Chondrocyte (in vitro differentiated cells): Measurements from ENCODE around the gene VSTM4. TPM values are rescaled to one million over a fixed set of nuclear protein-coding genes. Genes with fewer than 3 reads are reported as not detected.

Source experiments
- DNase-seq: peaks from one replicate; pipeline ENCODE4 v3.0.0; 2021; ENCODE audit warnings: mixed read lengths, low spot score
- H3K27ac Mint-ChIP-seq: one replicate; pipeline ENCODE4 v1.8.0; 2021; ENCODE audit warnings: mild to moderate bottlenecking, moderate library complexity, mixed read lengths; ENCODE audit not compliant: unreplicated experiment
- H3K27me3 Mint-ChIP-seq: 2 replicates; pipeline ENCODE4 v1.8.0; 2021; ENCODE audit warnings: low read depth, mixed read lengths
- H3K36me3 Mint-ChIP-seq: 2 replicates; pipeline ENCODE4 v1.8.0; 2021; ENCODE audit warnings: low read depth, mixed read lengths
- H3K4me1 Mint-ChIP-seq: 2 replicates; pipeline ENCODE4 v1.8.0; 2021; ENCODE audit warnings: low read depth, mild to moderate bottlenecking, mixed read lengths
- H3K4me3 Mint-ChIP-seq: one replicate; pipeline ENCODE4 v1.8.0; 2021; ENCODE audit warnings: mild to moderate bottlenecking, moderate library complexity, mixed read lengths; ENCODE audit not compliant: unreplicated experiment
- H3K9me3 Mint-ChIP-seq: 2 replicates; pipeline ENCODE4 v1.8.0; 2021; ENCODE audit warnings: low read depth, mixed read lengths
- total RNA-seq: library from RNA; stranded (reverse); gene quantifications from 3 replicates; pipeline ENCODE4 v1.2.1, GENCODE V29; 2021
- TF ChIP-seq, protein P1 (sequence below): fragments of 200-600 bp; sonication (generic); IDR thresholded peaks from 2 replicates; pipeline ENCODE4 v1.5.0; 2021; ENCODE audit warnings: antibody characterized with exemption, mild to moderate bottlenecking, moderate library complexity

Gene VSTM4
- total RNA-seq, 1 donor from 2014 or later = 7.2 TPM

DNA sequence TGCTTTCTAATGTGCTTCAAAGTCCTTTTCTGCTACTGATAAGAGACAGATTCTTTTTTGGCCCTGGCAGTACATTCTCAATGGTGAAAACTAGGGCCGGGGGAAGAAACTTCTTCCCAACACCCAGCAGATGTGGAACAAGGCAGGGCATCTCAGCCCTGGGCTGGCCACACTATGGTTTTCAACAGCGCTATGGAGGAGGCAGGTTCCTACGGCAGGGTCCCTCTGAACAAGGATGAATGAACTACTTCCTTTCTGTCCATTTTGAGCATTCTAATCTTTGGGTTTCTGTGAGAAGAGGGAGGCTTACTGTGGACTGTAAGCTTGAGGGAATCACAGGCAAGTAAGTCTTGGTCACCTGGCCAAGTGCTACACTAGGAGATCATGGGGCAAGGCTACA lies 78.7 kb downstream of the VSTM4 start:
- no peak overlapping the region for H3K4me3 Mint-ChIP-seq
- H3K4me1 Mint-ChIP-seq = no peaks in the 10 kb centered on the region
- TF ChIP-seq, protein P1, sequence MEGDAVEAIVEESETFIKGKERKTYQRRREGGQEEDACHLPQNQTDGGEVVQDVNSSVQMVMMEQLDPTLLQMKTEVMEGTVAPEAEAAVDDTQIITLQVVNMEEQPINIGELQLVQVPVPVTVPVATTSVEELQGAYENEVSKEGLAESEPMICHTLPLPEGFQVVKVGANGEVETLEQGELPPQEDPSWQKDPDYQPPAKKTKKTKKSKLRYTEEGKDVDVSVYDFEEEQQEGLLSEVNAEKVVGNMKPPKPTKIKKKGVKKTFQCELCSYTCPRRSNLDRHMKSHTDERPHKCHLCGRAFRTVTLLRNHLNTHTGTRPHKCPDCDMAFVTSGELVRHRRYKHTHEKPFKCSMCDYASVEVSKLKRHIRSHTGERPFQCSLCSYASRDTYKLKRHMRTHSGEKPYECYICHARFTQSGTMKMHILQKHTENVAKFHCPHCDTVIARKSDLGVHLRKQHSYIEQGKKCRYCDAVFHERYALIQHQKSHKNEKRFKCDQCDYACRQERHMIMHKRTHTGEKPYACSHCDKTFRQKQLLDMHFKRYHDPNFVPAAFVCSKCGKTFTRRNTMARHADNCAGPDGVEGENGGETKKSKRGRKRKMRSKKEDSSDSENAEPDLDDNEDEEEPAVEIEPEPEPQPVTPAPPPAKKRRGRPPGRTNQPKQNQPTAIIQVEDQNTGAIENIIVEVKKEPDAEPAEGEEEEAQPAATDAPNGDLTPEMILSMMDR = no peak
- H3K27me3 Mint-ChIP-seq = no peaks in the 10 kb centered on the region
- no peak for DNase-seq
- no peaks in the 10 kb centered on the region for H3K9me3 Mint-ChIP-seq
- no peaks in the 10 kb centered on the region for H3K36me3 Mint-ChIP-seq
- H3K27ac Mint-ChIP-seq = no peak overlapping the region

DNA sequence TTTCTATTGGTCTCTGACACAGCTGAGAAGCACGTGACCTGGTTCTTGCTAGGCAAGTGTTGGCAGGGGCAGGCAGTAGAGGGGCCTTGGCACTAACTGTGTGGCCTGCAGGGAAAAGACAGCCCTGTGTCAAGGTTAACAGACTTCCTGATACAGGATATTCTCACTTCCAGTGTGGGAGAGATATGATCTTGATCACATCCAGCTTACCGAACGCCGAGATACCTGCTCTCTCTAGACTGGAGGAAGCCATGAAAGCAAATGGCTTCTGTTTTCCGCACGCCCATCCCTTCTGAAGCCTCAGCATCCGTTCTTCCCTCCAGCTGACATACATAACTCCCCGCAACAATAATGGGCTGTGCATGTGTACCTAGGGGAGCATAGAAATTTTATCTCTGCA lies 79.4 kb downstream of the VSTM4 start:
- no peak overlapping the region for H3K4me3 Mint-ChIP-seq
- no peaks in the 10 kb centered on the region for H3K9me3 Mint-ChIP-seq
- no peaks in the 10 kb centered on the region for H3K27me3 Mint-ChIP-seq
- no peaks in the 10 kb centered on the region for H3K36me3 Mint-ChIP-seq
- no peak overlapping the region for H3K27ac Mint-ChIP-seq
- H3K4me1 Mint-ChIP-seq = no peaks in the 10 kb centered on the region
- TF ChIP-seq, protein P1 = no peak
- DNase-seq = no peak

DNA sequence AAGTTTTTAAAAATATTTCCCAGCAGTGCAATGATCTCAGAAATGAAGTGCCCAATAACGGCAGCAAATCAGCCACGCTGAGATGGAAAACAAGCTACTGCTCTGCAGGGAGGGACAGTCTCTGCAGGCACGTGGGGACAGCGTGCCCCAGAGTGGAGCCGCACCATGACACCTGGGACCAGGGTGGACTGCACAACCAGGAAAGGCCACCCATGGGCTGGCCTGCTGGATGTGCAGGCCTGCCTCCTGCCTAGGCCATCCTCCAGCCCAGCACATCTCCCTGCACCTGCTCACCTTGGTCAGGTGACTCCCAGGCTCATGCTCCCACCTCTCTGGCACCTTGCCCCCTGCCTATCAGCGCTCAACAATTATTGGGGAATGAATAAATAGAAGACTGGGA lies 80.4 kb downstream of the VSTM4 start:
- no peak for DNase-seq

DNA sequence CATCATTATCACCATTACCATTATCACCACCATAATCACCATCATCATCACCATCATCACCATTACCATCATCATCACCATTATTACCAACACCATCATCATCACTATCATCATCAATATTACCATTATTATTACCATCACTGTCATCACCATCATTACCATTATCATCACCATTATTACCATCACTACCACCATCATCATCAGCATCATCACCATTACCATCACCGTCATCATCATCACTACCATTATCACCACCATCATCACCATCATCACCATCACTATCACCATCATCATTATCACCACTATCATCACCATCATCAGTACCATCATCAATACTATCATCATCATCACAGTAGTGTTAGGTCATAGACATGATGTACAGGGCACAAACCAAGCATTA lies 81.4 kb downstream of the VSTM4 start:
- H3K27ac Mint-ChIP-seq = no peak overlapping the region
- DNase-seq = no peak
- H3K27me3 Mint-ChIP-seq = no peaks in the 10 kb centered on the region
- no peaks in the 10 kb centered on the region for H3K9me3 Mint-ChIP-seq
- H3K36me3 Mint-ChIP-seq = no peaks in the 10 kb centered on the region
- TF ChIP-seq, protein P1 = no peak
- H3K4me1 Mint-ChIP-seq = no peaks in the 10 kb centered on the region
- no peak overlapping the region for H3K4me3 Mint-ChIP-seq

More for the DNA sequence above, 80.4 kb downstream of the VSTM4 start:
- Mint-ChIP-seq H3K4me1 (no peaks in the 10 kb centered on the region), H3K36me3 (no peaks in the 10 kb centered on the region), H3K27ac (no peak overlapping the region), H3K4me3 (no peak overlapping the region), H3K27me3 (no peaks in the 10 kb centered on the region), H3K9me3 (no peaks in the 10 kb centered on the region)
- TF ChIP-seq, protein P1 = no peak

DNA sequence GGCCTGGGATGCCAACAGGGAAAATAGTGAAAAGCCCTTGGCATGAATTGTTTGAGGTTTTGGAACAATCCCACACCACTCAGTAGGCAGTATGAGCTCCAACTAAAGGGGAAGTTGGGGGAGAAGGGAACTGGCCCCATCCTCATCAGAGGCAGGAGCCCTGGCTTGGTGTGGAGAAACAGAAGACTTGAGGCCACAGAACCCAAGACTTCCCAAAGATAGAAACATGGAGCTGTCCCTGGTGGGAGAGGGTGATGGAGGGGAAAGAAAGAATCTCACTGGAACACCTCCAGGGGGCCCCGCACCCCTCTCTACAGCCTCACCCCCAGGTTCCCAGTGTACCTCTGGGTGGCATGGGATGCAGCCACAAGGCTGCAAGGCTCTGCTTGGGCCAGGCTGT lies 85.7 kb downstream of the VSTM4 start:
- Mint-ChIP-seq H3K4me1 (no peaks in the 10 kb centered on the region), H3K27me3 (no peaks in the 10 kb centered on the region), H3K9me3 (no peaks in the 10 kb centered on the region), H3K4me3 (no peak overlapping the region), H3K36me3 (no peaks in the 10 kb centered on the region), H3K27ac (no peak overlapping the region)
- DNase-seq = no peak
- TF ChIP-seq, protein P1 = no peak
